SK-N-SH treated with all-trans-retinoic acid at 6 μM for 48 hours (cell line): ENCODE data around the gene CSRNP3.
A peak's percentile ranks its signal among the peaks of the same experiment; 100 is the strongest.

Experiments
- ARNTL ChIP-seq: fragments of 450-650 bp; formaldehyde crosslinking; IDR thresholded peaks from 2 replicates; pipeline ENCODE4 v1.5.0; 2020; ENCODE audit warnings: low read depth, mild to moderate bottlenecking, moderate library complexity, borderline replicate concordance
- POU6F1 ChIP-seq: fragments of 250-450 bp; sonication (Bioruptor Pico); IDR thresholded peaks from 2 replicates; pipeline ENCODE4 v1.8.0; 2021; ENCODE audit warnings: low read depth, mild to moderate bottlenecking, moderate library complexity, borderline replicate concordance
- SNAI2 ChIP-seq: fragments of 250-450 bp; sonication (Bioruptor Pico); IDR thresholded peaks from 2 replicates; pipeline ENCODE4 v1.5.0; 2020; ENCODE audit warnings: mild to moderate bottlenecking, moderate library complexity
- ZFP30 ChIP-seq: fragments of 450-650 bp; formaldehyde crosslinking; IDR thresholded peaks from 2 replicates; pipeline ENCODE4 v1.5.0; 2022; ENCODE audit warnings: mild to moderate bottlenecking, moderate library complexity

DNA sequence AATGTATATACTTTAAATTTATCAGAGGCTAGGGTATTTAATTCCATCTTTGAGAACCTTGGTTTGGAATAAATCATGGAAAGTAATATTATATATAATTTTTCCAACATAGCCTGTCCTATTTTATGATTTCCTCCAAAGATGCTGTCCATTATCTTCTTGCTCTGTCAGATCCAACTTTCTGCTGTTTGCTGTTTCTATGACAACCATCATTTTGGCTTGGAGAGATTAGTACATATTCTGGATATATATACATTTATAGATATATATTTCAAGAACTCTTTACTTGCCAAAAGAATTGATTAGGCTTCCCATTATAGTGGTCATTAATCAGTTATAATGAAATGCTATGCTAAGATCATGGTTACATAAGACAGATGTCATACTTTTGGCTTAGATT lies 31.3 kb downstream of the CSRNP3 start:
- no peak for TF ChIP-seq ARNTL (CRISPR knock-in tag)
- no peak for TF ChIP-seq SNAI2
- TF ChIP-seq ZFP30 (CRISPR knock-in tag), result peak; percentile 60; the same call in 1 of the 2 replicates
- TF ChIP-seq POU6F1 (CRISPR knock-in tag), result no peak
